Measurements from ENCODE around the gene SMYD3.
A peak's percentile ranks its signal among the peaks of the same experiment; 100 is the strongest.

SMYD3 gene

DNA sequence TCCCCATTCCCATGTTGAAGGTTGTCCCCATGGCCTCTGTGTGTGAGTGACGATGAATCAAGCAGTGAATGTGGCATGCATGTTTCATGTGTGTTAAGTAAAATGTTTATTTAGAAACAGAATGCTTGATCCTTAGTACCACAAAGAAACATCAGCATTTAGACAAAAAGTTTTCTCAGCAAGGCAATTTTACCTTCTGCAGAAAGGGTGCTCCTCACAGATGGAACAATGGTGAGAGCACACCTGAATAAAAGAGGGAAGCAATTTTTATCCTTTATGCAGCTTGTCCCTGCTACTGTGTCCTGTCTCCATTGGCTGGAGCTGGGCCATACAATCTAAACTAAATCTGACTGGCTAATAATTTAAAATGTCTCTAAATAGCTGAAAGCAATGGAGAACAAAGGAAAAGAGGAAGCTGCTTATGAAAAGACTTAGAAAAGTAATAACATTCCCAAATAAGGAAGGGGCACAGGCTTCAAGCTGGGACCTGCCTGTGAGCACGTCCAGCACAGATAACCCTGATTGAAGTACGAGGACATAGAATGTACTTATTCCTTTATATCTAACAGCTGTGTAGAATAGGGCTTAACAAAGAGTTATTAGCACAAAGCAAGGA lies 8.4 kb upstream of the SMYD3 start:
- no peak for DNase-seq

DNA sequence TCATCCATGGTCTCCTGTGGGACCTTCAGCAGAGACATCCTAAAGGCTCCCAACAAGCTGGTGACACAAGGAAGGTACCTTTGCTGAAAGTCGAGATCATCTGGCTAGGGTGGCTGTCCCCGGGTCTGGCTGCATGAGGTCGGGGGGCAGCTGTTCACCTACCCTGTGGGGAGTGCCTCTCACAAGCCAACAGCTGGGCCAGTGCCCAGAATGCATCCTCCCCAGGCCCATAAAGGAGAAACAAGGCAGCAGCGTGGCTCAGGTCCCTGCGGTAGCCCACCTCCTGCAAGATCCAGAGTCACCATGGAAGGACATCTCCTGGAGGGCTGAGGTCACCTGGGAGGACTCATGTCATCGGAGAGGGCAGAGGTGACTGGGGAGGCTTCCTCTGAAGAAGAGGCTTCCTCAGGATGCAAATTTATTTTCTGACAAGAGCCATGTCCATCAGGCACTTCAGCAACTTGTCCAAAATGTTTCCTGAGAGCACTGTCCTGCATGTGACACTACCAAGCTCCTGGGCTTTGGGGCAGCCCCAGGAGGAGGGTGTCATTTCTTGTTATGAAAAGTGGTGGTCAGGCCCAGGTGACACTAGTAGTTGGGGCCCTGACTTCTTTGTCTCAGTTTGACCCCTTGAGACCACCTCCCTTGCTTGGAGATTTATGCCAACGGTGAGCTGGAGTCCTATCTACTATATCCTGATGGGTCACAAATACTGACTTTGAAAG lies 6.7 kb upstream of the SMYD3 start:
- no peak for DNase-seq

DNA sequence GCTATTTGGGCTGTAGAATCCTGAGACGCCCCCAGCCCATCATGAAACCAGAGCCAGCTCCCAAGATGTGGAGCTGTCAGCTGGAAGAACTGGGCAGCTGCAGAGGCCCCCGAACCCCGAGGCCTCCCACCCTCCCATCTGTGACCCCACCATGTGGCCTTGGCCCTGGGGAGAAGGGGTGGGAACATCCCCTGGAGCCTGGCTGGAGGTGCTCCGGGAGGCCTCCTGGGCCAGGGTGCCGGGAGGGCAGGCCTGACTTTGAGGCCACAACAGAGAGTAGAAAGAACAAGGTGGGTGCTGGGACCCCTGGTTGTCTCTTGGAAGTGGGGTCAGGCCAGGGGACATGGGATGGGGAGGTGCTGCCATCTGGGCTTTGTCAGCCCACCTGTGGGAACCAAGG lies 6.0 kb upstream of the SMYD3 start:
- DNase-seq = no peak

DNA sequence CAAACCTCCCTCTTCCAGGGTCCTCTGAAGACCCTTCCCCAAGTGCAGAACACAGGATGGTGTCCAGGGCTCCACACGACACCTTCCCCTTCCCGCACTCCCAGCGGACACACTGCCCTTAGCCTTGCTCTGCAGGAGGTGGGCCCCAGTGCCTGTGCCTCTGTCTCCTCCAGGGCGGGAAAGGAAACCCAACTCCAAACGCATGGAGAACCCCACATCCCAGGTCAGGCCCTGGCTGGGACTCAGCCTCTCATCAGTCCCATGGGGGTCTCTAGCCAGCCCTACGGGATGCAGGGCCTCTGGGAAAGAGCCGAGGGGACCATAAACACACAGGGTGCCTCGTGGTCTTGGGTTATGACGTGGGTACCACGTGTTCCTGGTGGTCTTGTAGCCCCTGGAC lies 5.6 kb upstream of the SMYD3 start:
- no peak for DNase-seq

DNA sequence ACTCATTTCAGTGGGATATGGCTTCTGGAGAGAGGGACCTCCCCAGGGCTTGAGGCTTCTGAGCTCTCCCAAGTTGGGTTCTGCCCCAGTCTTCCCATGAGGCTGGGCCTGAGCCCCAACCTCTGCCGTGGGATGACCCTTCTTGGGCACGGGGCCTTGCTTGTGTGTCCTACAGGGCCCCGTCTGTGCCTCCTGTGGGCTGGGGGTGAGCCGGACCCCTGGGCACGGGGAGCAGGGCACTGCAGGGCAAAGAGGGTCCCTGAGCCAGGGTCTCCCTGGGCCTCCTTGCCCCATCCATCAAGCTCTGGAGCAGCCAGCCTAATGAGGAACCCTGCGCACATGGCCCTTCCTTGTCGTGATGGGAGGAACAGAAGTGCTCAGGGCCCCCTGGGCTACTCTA lies 5.2 kb upstream of the SMYD3 start:
- DNase-seq = no peak

DNA sequence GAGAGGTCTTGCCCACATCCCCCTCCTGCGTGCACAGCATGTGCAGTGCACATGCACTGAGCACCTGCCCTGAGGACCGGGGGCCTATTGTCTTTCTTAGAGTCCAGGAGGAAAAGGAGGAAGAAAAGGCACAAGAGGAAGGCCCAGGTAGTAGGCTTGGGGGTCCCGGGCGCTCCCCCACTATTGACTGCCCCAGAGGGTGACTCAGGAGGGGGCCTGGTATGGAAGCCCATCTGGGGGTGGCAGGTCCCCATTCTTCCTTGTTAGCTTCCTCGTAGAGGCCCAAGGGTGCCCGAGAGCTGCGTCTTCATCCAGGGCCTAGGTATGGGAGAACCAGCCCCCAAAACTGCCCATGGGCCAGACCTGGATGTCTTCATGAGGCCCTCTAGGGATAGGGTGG lies 4.1 kb upstream of the SMYD3 start:
- no peak for DNase-seq

DNA sequence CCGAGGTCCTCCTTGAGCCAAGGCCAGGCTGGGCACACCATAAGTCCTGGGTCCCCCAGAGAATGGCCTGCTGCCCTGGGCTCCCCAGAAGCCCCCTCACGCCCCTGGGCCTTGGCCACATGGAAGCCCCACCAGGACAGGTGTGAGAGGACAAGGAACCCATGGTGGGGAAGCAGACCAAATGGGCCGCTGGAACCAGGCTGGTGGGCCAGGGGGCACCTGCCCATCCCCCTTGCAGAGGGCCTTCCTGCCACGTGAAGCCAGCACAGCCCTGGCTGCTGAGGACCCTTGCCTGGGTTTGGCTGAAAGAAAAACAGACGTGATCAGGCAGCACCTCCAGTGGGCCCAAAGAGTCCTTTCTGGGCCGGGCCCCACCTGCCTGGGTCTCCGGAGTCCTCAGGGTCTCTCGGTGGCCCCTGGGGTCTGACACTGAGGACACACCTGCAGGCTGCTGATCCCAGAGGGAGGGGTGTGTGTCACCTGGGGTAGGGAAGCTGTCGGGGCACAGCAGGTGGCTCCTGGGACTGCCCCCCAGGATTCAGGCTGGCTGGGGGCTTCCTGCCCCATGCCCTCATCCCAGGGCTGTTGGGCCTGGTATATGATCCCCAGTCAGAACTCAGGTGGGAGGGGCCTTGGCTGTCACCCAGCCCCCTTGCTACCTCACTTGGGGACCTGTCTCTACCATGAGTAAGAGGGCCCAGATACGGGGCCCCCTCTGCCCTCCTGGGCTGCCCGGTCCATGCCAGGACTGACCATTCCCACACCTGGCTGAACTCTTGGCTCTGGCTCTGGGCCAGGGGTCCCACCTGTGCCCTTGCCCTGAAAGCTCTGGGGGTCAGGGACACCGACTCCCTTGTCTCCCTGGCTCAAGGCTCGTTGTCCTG lies 3.3 kb upstream of the SMYD3 start:
- DNase-seq = no peak

DNA sequence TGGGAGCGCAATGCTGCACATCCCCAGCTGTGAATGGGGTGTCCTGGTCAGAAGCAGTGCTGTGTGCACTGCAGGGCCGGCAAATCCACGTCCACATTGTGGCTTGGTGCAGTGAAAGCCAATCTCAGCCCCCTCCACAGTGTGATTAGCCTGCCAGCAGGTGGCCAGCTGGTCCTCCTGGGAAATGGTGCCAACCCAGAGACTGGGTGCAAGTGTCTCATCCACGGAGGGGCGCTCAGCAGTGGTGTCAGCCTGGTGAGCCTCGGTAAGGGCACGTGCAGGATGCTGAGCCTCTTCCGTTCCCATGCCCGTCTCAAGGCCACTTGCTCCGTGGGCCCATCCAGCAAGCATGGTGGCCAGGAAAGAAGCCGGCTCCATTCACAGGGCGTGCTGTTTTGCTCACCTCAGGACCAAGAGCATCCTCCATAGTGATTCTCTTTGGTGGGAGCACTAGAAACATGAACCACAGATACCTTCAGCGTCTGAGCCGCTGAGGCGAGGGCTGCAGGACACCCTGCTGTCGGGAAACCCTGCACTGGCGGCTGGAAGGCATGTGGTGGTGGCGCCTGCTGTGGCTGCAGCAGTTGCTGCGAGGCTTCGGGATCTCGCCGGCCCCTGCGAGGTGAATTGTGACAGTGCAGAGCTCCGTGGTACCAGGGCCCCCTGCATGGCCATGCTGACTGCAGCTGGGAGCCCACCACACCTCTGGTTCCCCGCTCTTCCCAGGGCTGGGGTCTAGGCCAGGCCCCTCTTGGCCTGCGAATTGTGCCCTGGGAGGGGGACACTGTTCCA lies 2.0 kb upstream of the SMYD3 start:
- no peak for DNase-seq

DNA sequence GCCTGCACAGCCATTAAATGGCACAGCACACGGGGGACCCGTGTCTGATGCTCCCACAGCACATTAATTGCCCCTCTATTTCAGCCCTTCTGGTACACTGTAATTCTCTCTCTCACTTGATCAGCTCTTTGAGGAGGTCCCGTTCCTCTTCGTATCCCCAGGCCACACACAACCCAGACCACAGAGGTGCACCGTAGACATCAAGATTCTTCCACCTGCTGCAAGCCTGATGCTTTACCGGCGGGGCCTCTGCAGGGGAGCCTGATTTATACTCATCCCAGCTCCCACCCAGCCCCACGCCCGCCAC lies 759 bp downstream of the SMYD3 start:
- DNase-seq = peak; percentile 28

DNA sequence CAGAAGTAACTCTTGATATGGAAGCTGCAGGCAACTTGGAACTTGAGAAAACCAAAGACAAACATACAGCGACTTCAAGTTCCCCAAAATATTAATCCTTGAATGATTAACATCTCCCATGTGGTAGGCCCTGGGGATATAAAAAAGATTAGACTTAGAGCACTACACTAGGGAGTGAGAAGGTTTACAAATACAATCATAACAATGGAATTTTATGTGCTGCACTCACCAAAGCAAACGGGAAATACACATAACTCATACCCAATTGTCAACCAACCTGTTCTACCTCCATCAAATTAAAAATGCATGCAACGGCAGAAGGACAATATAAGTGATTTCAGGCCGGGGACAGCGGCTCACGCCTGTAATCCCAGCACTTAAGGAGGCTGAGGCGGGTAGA lies 3.7 kb downstream of the SMYD3 start:
- DNase-seq = no peak

DNA sequence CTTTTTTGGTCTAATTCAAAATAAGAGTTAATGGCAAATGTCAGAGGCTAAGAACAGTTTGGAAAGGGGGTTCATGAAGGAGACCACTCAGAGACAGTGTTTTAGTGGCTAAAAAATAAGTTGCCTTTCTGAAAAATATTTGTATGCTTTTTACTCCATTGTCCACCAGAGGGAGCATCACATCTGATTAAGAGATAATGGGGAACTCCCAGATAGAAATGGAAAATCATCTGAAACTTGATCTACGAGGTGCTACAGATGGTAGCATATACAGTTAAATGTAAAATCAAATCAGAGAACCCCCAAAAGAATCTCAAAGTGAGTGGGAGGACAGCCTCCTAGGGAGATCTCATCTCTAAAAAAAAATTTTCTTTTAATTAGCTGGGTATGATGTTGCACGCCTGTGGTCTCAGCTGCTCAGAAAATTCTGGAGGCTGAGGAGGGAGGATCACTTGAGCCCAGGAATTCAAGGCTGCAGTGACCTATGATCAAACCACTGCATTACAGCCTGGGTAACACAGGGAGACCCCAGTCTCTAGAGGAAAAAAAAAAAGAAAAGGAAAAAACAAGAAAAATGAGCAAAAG lies 9.7 kb downstream of the SMYD3 start:
- DNase-seq = no peak

DNA sequence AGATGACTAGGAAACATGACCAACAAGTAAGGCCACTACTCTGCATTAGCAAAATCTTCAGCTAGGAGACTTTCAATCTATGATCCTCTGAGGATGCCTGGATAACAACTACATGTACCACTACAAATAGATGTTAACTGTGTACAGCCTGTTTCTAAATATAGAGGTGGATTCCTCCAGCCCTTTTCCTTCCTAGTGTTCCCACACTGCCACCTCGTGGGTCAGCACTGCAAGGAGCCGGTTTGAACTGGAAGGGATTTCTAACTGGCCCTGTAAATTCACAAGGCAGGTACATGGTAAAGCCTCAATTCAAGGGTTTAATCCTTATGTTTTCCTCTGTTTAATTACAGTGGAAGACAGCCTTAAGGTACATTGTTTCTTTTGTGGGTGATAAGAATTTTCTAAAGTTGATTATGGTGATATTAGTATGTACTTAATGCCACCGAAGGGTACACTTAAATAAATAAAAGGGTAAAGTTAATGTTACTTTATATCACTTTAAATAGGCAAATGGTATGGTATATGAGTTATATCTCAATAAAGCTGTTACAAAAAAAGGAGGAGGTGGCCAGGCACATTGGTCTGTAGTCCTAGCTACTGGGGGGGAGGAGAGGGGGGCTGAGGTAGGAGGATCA lies 14.4 kb downstream of the SMYD3 start:
- DNase-seq = peak; percentile 71

DNA sequence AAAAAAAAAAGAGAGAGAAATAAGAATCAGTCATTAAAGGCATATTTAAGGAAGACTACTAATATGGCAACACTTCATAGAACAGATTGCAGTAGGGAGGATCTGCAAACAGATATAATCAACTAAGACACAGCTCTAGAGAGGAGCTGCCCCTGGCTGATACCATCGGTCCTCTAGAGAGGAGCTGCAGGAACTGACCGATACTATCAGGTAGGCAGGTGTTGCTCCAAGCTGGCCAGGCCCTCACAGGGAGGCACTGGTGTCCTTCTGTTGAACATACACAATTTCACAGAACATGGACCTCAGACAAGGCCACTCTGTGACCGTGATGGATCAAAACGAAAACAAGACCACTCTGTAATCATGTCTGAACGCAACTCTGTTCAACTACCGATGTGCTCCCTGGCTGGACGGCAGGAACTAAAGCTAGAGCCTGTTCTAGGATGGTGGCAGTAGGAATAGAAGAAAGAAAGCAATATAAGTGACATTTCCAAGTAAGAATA lies 15.5 kb downstream of the SMYD3 start:
- DNase-seq = no peak

DNA sequence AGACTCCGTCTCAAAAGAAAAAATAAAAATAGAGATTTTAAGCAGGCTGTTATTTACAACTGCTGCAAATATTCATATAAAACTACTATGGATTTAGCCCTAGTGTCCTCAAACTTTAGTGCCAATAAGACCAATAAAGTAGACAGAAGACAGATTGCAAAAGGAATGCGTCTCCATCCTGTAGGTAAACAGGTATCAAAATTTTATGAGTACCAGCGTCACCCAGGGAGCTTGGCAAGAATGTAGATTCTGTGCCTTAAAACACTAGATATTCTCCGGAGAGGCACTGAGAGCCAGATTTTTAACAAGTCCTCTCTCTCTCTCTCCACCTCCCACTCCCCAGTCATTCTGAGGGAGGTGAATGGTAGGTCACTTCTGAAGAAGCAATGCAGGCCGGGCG lies 18.4 kb downstream of the SMYD3 start:
- DNase-seq = no peak

DNA sequence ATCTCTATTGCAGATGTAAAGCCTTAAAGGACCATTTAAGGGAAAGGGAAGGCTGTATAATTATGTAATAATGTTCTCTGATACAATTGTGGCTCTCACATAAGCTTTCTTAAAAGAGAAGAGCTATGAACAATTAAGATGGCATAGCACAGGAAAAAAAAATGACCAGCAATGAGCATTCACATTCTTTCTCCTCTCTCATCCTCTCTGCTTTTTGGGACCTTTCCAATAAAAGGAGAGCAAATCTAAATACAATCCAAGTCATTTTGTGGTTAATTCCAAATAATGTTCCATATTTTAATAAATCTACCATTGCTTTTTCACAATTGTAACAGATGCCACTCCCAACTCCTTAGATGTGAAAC lies 23.5 kb downstream of the SMYD3 start:
- DNase-seq = no peak

DNA sequence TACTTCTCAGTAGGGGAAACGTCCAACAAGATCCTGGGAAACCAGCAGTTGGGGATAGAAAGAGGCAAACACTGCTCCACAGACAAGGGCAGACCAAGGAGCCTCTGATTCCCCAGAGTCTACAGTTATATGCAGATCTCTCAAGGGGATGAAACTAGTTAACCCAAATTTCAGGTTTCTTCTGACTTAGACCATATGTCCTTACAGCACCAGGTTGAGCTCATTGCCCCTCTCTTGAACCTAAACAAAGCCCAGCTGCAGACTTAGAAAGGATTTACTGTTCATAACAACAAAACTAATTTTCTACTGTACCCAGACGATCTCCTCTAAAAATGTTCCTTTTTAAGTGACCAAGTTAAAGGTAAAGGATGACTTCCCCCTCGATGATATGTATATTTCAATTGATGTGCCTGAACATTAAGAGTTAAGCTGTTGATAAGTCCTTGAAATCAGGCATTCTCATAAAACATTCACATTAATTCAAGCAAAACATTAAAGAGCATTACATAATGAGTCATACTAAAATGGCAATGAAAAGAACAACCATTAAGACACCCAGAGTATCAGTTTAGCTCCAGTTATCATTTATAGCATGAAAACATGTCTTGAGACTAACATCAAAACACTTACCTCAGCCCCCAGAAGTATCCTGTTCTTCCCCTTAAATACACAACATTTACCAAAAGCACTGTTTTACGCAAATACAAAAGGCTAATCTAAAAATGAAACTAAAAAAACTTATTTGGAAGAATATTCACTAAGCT lies 24.1 kb downstream of the SMYD3 start:
- no peak for DNase-seq

DNA sequence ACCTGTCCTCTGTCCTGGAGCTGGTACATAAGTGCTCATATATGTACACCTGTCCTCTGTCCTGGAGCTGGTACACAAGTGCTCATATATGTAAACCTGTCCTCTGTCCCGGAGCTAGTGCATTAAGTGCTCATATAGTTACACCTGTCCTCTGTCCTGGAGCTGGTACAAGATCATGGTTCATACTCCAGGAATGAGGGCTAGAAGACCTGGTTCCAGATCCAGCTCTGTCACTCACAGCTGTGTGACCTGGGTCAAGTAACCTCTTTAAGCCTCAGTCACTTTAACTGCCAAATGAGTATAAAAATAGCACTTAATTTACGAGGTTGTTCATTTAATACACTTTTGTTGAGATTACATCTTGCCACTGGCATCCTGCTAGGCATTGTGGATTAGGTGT lies 28.0 kb downstream of the SMYD3 start:
- DNase-seq = no peak

DNA sequence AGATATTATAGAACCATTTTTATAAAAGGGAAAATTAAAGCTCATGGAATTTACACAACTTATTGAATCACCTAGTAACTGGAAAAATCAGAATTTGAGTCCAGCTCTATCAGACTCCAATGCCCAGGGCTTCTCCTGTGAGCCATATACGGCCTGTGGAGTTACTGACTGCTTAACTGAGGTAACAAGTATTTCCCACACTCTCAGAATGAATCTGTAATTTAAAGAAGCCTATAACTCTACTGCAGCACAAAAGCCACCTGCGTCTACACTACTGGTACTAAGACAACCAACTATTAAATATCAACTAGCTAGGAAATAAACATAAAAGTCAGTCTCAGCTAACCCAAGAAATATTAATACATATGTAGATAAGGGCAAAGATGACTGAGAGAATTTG lies 29.4 kb downstream of the SMYD3 start:
- DNase-seq = no peak

DNA sequence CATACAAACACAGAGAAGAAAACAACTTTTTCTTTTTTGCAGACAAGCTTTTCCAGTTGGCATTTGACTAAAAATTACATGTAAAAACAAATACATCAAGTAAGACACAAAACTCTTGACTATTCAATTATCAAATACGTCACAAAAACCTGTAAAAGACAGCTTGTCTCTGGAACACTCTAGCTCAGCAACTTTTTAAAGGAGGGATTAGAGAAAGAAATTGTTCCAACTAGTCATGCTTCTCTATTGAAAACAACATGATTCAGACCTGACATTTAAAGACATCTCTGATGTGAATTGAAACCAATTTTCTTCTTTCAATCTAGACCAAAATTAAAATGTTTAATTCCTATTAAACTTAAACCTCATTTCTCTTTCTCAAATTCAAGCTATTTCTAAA lies 30.3 kb downstream of the SMYD3 start:
- DNase-seq = no peak

DNA sequence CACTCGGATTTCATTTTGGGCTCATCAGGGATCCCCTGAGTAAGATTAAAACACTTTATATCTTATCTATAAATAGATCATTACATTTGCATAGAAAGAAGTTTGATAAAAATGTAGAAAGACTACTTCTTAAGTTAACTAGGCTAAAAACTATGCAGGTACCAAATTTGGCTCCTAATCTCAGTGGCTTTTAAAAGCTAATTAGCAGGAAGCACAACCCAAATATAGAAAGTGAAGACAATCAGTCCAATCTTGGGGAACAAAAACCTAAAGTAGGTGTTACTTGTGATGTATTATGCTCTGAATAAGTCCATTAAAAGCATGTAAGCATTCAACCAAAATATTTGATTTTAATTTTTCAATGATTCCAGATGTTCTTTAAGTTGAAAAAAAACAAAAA lies 35.4 kb downstream of the SMYD3 start:
- no peak for DNase-seq

DNA sequence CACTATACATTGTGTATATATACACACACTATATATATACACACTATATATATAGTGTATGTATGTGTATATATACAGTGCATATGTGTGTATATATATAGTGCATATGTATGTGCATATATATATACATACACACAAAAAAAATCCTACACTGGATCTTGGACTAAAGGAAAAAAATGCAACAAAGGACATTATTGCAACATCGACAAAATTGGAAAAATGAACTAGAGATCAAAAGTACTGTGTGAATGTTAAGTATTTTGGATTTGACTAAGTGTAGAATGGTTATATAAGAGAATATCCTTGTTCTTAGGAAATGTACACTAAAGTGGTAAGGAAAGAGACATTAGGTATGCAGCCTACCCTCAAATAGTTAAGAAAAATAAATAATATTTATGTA lies 36.5 kb downstream of the SMYD3 start:
- DNase-seq = no peak

DNA sequence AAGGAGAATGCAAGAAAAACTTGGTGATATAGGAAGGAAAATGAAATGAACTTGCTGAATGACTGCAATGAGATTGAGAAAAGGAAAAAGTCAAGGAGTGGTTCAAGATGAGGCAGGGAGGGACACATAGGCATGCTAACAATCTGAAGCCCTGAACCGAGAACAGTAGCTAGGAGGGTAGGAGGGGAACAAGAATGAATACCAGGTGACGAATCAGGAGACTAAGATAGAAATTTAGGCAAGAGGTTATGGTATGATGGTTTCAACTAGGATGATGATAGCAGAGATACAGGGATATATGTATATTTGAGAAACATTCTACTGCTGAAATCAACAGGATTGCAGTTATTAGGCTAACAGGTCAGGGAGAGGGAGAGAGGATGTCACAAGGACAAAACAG lies 44.1 kb downstream of the SMYD3 start:
- DNase-seq = no peak
